Neural crest cell (in vitro differentiated cells): ENCODE data around the gene ACSL1. TPM values are rescaled to one million over a fixed set of nuclear protein-coding genes. Genes with fewer than 3 reads are reported as not detected.
"Not testable (repeated sequence)": the region's sequence is repeated elsewhere in the genome, so short reads cannot be mapped to it uniquely, and the experiment has no call there.

Source experiments
- DNase-seq: peaks from one replicate; pipeline ENCODE4 v3.0.0; 2021; ENCODE audit warnings: low read depth, mixed read lengths, low spot score
- H3K27ac Mint-ChIP-seq: one replicate; pipeline ENCODE4 v1.8.0; 2021; ENCODE audit warnings: mild to moderate bottlenecking, mixed read lengths; ENCODE audit not compliant: unreplicated experiment
- H3K27me3 Mint-ChIP-seq: 2 replicates; pipeline ENCODE4 v1.8.0; 2021; ENCODE audit warnings: low read depth, mild to moderate bottlenecking, mixed read lengths
- H3K36me3 Mint-ChIP-seq: 2 replicates; pipeline ENCODE4 v1.8.0; 2021; ENCODE audit warnings: low read depth, mild to moderate bottlenecking, mixed read lengths
- H3K4me1 Mint-ChIP-seq: 2 replicates; pipeline ENCODE4 v1.8.0; 2021; ENCODE audit warnings: mixed read lengths
- H3K4me3 Mint-ChIP-seq: one replicate; pipeline ENCODE4 v1.8.0; 2021; ENCODE audit warnings: mild to moderate bottlenecking, mixed read lengths
- H3K9me3 Mint-ChIP-seq: 2 replicates; pipeline ENCODE4 v1.8.0; 2021; ENCODE audit warnings: mixed read lengths
- CTCF ChIP-seq: fragments of 200-600 bp; sonication (generic); conservative IDR thresholded peaks from 2 replicates; pipeline ENCODE4 v1.5.0; 2021; ENCODE audit warnings: antibody characterized with exemption, mild to moderate bottlenecking
- total RNA-seq: library from RNA; stranded (reverse); gene quantifications from 2 replicates; pipeline ENCODE4 v1.2.1, GENCODE V29; 2021

The ACSL1 gene
- total RNA-seq, 1 donor from 2014 or later = 10.4 TPM

DNA sequence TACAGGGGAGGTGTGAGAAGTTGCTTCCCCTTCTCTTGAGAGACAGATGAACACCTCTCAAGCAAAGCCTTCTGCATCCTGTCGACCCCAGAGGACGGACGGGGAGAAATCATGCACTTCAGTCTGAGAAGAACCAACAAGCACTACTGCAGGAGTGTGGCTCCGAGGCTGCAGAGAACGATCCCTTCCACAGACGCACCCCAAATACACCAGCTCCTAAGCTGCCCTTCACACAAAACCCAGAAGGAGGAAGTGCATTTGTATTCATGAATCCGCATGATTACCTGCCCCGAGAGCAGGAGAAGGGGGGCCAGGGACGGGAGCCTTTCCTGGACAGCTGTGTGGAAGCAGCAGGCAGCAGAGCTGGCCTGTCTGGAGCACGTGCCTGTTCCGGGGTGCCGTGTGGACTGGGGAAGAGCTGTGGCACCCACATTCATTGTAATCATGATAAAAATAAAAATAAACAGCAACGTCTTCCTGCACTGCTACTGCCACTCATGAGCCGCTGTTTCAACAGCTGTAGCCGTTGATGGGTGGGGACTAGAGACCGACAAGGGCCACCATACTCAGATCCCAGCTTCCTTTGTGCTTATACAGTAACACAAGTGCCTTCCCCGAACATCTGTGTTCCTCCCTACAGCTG lies 42.9 kb downstream of the ACSL1 start:
- no peak for DNase-seq
- Mint-ChIP-seq H3K4me1 (no peaks in the 10 kb centered on the region), H3K27me3 (no peaks in the 10 kb centered on the region), H3K36me3 (peaks cover 4% of the 10 kb centered on the region), H3K9me3 (peaks cover 3% of the 10 kb centered on the region), H3K4me3 (no peak overlapping the region), H3K27ac (no peak overlapping the region)
- TF ChIP-seq CTCF = no peak

DNA sequence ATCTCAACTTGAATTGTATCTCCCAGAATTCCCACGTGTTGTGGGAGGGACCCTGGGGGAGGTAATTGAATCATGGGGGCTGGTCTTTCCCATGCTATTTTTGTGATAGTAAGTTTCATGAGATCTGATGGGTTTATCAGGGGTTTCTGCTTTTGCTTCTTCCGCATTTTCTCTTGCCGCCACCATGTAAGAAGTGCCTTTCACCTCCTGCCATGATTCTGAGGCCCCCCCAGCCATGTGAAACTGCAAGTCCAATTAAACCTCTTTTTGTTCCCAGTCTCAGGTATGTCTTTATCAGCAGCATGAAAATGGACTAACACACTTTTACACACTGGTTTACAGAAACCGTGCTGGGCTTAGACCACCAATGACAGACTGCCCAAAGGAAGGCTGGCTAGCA lies 46.6 kb downstream of the ACSL1 start:
- not testable (repeated sequence) for H3K9me3 Mint-ChIP-seq, H3K4me1 Mint-ChIP-seq, H3K36me3 Mint-ChIP-seq, H3K27ac Mint-ChIP-seq, H3K4me3 Mint-ChIP-seq, DNase-seq, H3K27me3 Mint-ChIP-seq

DNA sequence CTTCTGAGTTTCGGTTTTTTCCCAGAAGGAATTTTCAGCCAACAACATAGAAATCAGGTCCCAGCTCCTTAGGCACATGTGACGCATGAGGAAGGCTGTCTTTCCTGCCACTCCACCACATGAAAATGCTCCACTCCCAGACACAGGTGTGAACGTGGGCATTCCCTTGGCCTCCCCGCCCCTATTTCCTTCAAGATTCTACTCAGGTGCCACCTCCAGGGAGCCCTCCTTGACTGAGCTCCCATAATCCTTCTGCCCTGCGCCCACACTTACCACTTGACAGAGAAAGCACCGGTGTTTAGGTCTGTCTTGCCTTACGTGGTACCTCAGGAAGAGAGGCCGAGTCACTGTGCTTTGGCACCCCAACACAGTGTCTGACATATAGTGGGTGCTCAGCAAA lies 47.4 kb downstream of the ACSL1 start:
- H3K9me3 Mint-ChIP-seq = peaks cover 3% of the 10 kb centered on the region
- TF ChIP-seq CTCF = no peak
- no peaks in the 10 kb centered on the region for H3K27me3 Mint-ChIP-seq
- H3K4me1 Mint-ChIP-seq = no peaks in the 10 kb centered on the region
- H3K4me3 Mint-ChIP-seq = no peak overlapping the region
- peaks cover 4% of the 10 kb centered on the region for H3K36me3 Mint-ChIP-seq
- no peak for DNase-seq
- H3K27ac Mint-ChIP-seq = peak overlapping the region; percentile 12

DNA sequence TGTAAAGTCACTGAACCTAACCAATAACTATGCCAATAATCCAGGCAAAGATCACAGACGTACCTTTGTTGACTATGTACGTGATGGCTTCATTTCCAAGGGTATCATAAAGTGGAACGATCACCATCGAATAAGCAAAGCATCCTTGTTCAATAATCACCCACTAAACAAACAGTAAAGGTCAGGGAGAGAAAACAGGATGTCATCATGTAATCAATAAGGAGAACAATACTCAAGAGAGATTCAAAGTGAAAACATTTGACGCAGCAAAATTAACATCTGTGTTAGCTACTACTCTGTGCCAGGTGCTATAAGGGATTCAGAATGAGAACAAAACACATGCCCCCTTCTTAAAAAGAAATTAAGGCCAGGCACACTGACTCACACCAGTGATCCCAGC lies 48.9 kb downstream of the ACSL1 start:
- no peak for TF ChIP-seq CTCF
- H3K4me3 Mint-ChIP-seq = no peak overlapping the region
- no peaks in the 10 kb centered on the region for H3K4me1 Mint-ChIP-seq
- H3K9me3 Mint-ChIP-seq = peaks cover 3% of the 10 kb centered on the region
- peaks cover 4% of the 10 kb centered on the region for H3K36me3 Mint-ChIP-seq
- H3K27ac Mint-ChIP-seq = no peak overlapping the region
- DNase-seq = no peak
- no peaks in the 10 kb centered on the region for H3K27me3 Mint-ChIP-seq

- Mint-ChIP-seq H3K4me1 (no peaks in the 10 kb centered on the region), H3K4me3 (no peak overlapping the region), H3K9me3 (peaks cover 3% of the 10 kb centered on the region), H3K27me3 (no peaks in the 10 kb centered on the region), H3K36me3 (peaks cover 4% of the 10 kb centered on the region), H3K27ac (no peak overlapping the region)
- no peak for TF ChIP-seq CTCF
- DNase-seq = no peak
Observed at GRCh38 chr4:184775854-184776555, 49.8 kb downstream of the ACSL1 start.

GRCh38 chr4:184774152-184774551 lies 51.6 kb downstream of the ACSL1 start:
- H3K27ac Mint-ChIP-seq = no peak overlapping the region
- peaks cover under 1% of the 10 kb centered on the region for H3K9me3 Mint-ChIP-seq
- TF ChIP-seq CTCF = no peak
- DNase-seq = no peak
- no peak overlapping the region for H3K4me3 Mint-ChIP-seq
- peaks cover 10% of the 10 kb centered on the region for H3K4me1 Mint-ChIP-seq
- H3K27me3 Mint-ChIP-seq = no peaks in the 10 kb centered on the region
- H3K36me3 Mint-ChIP-seq = peaks cover under 1% of the 10 kb centered on the region
